Measurements from ENCODE around the gene ACP4. TPM values are rescaled to one million over a fixed set of nuclear protein-coding genes. Genes with fewer than 3 reads are reported as not detected.

ACP4 gene
- total RNA-seq, 4 donors from 2014 or later = not detected

GRCh38 chr19:50777830-50778303 is 12.3 kb upstream of the ACP4 start:
- Histone ChIP-seq H3K27me3 (peaks cover 42 to 55% (median 54%) of the 10 kb centered on the region in 3 donors), H3K9me3 (peaks cover 0 to 5% (median 0%) of the 10 kb centered on the region in 3 donors), H3K36me3 (no peaks in the 10 kb centered on the region), H3K4me3 (no peak overlapping the region), H3K27ac (no peak overlapping the region), H3K4me1 (no peaks in the 10 kb centered on the region)
- no peak for TF ChIP-seq CTCF (IDR thresholded peaks at IDR 0.05 in 4 of 5, conservative IDR thresholded peaks at IDR 0.05 in 1 of 5)
- no peak for TF ChIP-seq POLR2A (IDR thresholded peaks at IDR 0.05)
- no peak for ATAC-seq
- intact Hi-C loops (cut with DNase I; ENCODE audit: low total_unique reads) (no loop called here), in situ Hi-C loops (cut with MboI; ENCODE audit: low sequenced_read_pairs in 4 of 4) (loop anchor here in 3 of 4 donors (25.0 kb wide), 1 partner anchor 241 kb away; no protein-coding TSS in a partner anchor)
- no peak for DNase-seq

- intact Hi-C loops (cut with DNase I; ENCODE audit: low total_unique reads) = no loop called here
- in situ Hi-C loops (cut with MboI; ENCODE audit: low sequenced_read_pairs in 4 of 4) = loop anchor here in 3 of 4 donors (25.0 kb wide), 1 partner anchor 242 kb away; no protein-coding TSS in a partner anchor
- no peak for ATAC-seq
- no peaks in the 10 kb centered on the region for H3K36me3 ChIP-seq
- H3K4me3 ChIP-seq = no peak overlapping the region
- TF ChIP-seq CTCF (IDR thresholded peaks at IDR 0.05 in 4 of 5, conservative IDR thresholded peaks at IDR 0.05 in 1 of 5) (no peak), POLR2A (IDR thresholded peaks at IDR 0.05) (no peak)
- H3K9me3 ChIP-seq = peaks cover 0 to 5% (median 0%) of the 10 kb centered on the region in 3 donors
- H3K4me1 ChIP-seq = no peaks in the 10 kb centered on the region
- no peak for DNase-seq
- peaks cover 42 to 55% (median 54%) of the 10 kb centered on the region in 3 donors for H3K27me3 ChIP-seq
- H3K27ac ChIP-seq = no peak overlapping the region
Observed at GRCh38 chr19:50778906-50779430, 11.2 kb upstream of the ACP4 start.

GRCh38 chr19:50779504-50780457 is 10.4 kb upstream of the ACP4 start:
- in situ Hi-C loops (cut with MboI; ENCODE audit: low sequenced_read_pairs in 4 of 4) = loop anchor here (10.0 to 25.0 kb wide), 3 partner anchors 242 to 425 kb away; partner anchors contain the start of gene NAPSA (in 2 of the 4)
- H3K27me3 ChIP-seq = peaks cover 42 to 54% (median 54%) of the 10 kb centered on the region in 3 donors

More at GRCh38 chr19:50779504-50780457, 10.4 kb upstream of the ACP4 start:
- TF ChIP-seq CTCF (IDR thresholded peaks at IDR 0.05 in 4 of 5, conservative IDR thresholded peaks at IDR 0.05 in 1 of 5) (no peak), POLR2A (IDR thresholded peaks at IDR 0.05) (no peak)
- no peak overlapping the region for H3K27ac ChIP-seq
- intact Hi-C loops (cut with DNase I; ENCODE audit: low total_unique reads) = no loop called here
- no peaks in the 10 kb centered on the region for H3K4me1 ChIP-seq
- DNase-seq (no peak), ATAC-seq (no peak)
- no peaks in the 10 kb centered on the region for H3K36me3 ChIP-seq
- peaks cover 0 to 5% (median 0%) of the 10 kb centered on the region in 3 donors for H3K9me3 ChIP-seq
- H3K4me3 ChIP-seq = no peak overlapping the region
